T follicular helper cell (primary cell): ENCODE data around the gene DBN1.
A peak's percentile ranks its signal among the peaks of the same experiment; 100 is the strongest.

ENCODE experiments used
- DNase-seq: peaks from one replicate; pipeline ENCODE4 v3.0.0-alpha.2; 2020; ENCODE audit warnings: low read depth

DBN1 gene

DNA sequence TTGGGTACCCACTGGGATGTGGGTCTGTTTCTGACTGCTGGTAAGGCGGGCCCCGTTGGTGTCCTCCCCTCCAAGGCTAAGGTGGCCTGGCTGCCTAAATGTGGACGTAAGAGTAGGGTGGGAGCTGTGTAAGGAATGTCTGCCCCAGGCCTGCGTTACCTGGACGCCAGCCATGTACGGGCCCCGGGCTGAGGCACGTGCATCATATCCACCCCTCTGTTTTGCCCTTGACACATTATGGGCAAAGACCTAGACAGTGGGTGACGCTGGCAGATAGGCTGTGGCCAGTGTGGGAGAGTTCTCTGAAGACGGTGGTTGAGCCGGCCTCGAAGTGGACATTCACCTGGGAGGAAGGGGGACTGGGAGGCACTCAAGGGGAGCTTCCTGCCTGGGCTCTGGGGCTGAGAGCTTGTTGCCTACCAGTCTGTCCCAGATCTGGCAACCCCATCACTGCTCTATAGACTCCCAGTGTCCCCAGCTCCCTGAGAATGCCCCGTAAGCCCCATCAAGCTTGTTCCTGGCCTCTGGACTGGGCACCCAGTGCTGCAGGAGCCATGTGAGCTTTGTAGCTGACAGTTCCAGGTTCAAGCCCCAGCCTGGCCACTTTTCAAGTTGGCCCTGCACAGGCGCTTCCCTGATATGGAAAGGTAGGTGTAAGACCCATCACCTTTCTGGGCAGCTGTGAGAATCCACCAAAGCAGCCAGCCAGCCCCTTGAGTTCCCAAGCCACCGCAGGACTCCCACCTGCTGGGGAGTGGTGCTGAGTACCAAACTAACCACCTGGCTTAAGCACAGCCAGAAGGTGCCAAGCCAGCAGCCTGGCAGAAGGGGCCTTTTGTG is 30.1 kb downstream of the DBN1 start:
- DNase-seq: no peak

GRCh38 chr5:177442066-177442826 is 31.2 kb downstream of the DBN1 start:
- no peak for DNase-seq

DNA sequence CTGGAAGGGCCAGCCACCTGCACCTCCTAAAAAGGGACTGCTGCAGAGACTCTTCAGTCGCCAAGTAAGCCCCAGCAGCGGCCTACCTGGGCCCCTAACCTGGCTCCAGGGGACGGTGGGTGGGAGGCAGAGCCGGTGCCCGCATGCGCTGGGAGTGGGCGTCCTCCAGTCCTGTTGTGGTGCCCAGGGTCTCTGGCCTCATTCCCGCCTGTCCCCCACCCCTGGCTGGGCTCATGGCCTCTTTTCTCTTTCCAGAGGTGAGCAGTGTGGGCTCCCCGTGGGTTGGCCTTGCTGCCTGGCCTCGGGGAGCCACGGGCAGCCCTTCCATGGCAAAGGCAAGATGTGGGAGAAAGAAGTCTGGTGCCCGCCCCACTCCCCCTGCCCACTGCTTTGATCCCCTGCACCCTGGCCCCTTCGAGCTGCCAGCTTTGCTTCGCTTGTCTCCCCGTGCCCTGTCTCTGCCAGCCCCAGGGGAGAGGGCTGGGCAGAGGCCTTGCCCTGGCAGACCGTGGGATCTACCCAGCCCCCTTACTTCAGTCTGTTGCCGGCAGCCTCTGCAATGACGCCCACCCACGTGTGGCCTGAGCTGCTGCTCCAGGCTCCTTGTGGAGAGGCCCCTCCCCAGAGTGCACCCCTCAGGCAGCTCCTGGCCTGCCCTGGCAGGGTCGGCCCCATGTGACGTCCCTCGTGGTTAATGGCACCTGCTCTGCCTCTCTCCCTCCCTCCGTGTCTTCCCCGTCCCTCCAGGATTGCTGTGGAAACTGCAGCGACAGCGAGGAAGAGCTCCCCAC is 32.2 kb downstream of the DBN1 start:
- DNase-seq: no peak

- DNase-seq: peak; percentile 55
Observed at GRCh38 chr5:177440211-177440989, 33.0 kb downstream of the DBN1 start.

DNA sequence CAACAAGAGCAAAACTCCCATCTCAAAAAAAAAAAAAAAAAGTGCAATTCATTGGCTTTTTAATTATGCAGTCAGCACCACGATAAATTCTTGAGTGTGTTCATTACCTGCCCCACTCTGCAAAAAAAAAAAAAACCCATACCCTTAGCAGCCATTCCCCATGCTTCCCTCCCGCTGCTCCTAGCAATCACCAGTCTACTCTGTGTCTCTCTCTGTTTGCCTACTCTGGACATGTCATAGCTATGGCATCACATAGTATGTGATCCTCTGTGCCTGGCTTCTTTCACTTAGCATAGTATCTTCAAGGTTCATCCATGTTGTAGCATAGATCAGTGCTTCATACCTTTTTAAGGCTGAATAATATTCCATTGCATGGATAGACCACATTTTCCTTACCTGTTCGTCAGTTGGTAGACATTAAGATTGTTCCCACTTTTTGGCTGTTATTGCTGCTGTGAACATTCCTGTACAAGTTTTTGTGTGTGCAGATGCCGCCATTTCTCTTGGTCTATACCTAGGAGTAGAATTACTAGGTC is 33.8 kb downstream of the DBN1 start:
- DNase-seq: no peak

DNA sequence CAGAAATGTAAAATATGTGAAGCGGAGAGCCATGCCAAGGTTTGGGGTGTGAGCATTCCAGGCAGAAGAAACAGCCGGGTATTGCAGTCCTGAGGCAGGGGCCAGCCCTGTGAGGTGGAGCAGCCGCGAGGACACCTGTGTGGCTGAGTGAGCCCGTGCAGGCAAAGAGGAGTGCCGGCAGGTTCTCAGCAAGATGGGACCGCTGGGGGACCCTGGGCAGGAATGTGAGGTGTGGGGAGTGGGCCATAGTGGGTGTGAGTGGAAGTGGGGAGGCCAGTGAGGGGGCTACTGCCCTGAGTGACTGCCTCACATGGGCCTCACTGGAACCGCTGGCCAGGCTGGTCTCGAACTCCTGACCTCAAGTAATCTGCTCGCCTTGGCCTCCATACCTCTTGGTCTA is 35.0 kb downstream of the DBN1 start:
- no peak for DNase-seq

DNA sequence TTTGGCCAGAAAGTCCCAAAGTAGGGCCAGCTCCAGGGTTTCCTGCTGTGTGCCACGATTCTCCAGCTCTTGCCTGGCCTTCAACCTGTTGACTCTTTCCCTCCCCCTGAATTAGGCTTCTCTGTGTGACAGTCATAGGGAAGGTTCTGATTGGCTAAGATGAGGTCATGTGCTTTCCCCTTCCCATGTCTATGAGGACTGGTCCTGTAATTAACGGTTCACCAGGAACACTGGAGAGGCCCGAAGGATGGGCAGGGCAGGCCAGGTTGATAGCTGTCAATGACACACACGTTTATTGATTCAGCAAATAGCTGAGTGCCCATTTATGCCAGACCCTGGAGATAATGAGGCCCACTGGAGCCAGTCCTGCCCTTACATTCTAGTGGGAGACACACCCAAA is 35.8 kb downstream of the DBN1 start:
- no peak for DNase-seq

GRCh38 chr5:177435847-177436536 is 37.4 kb downstream of the DBN1 start:
- no peak for DNase-seq

GRCh38 chr5:177434942-177435738 is 38.3 kb downstream of the DBN1 start:
- no peak for DNase-seq

- DNase-seq: no peak
Observed at GRCh38 chr5:177434437-177434836, 39.0 kb downstream of the DBN1 start.

- no peak for DNase-seq
Observed at GRCh38 chr5:177433658-177434217, 39.7 kb downstream of the DBN1 start.

- no peak for DNase-seq
Observed at GRCh38 chr5:177432839-177433657, 40.4 kb downstream of the DBN1 start.

DNA sequence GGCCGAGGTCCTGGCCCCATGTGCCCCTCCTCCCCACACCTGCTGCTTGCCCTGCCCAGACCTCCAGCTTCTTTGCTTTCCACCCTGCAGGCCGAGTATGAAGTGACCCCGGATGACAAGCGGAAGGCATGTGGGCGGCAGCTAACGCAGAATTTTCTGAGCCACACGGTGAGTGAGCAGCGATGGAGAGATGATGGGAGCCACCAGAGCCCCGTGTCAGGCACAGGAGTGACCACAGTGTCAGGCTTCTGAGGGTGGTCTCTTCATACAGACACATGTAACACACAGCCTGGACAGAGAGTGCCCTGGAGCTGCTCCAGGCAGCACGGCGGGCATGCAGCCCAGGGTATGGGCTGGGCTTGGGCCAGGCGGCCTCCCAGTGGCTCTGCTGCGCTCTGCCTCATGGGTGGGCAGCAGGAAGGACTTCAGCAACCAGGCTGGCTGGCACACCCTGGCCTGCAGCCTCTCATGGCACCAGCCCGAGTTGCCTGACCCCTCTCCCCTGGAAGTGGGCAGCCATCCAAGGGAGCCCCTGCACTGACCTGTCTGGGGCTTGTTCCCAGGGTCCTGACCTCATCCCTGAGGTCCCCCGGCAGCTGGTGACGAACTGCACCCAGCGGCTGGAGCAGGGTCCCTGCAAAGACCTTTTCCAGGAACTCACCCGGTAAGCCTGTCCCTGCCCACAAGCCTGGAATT is 41.1 kb downstream of the DBN1 start:
- DNase-seq: no peak

- DNase-seq: peak; percentile 53
Observed at GRCh38 chr5:177431317-177432142, 41.9 kb downstream of the DBN1 start.

GRCh38 chr5:177430972-177431316 is 42.5 kb downstream of the DBN1 start:
- DNase-seq: no peak

DNA sequence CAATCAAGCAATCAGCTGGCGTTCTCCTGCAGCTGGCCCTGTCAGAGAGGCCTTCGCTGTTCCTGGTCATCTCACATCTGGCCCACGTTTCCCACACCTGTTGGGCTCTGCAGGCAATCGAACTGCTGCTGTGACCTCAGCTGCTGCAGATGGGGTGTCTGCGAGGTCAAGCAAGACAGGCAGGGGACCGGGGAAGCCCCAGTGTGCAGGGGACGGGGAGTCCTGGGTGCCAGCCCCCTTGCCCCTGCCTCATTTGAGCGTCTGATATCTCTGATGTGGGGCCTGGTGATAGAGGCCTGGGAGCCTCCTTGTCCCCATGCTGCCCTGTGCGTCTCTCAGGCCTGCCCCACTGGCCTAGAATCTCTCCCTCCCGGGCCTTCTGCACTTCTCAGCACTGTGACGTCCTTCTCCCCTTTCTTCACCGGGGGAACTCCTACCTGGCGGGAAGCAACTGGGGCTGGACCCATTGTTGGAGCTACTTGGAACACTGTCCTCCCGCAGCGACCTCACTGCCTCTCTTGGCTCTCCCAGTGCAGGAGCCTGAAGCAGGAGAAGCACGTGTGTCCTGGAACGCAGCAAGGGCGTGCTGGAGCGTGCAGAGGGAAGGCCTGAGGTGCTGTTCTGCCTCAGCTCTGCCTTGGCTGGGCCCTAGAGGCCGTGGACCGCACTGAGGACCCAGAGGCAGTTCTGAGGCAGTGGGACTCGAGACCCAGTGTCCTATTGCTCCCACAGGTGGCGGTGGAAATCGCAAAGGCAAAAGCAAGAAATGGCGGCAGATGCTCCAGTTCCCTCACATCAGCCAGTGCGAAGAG is 43.1 kb downstream of the DBN1 start:
- DNase-seq: no peak
